NT2/D1 (cell line): ENCODE data around the gene CNOT4.

Experiments
- DNase-seq: peaks from one replicate; pipeline ENCODE4 v3.0.0-alpha.2; 2011; ENCODE audit warnings: low read depth, low spot score
- H3K27me3 ChIP-seq: 2 replicates; pipeline ENCODE4 v1.6.0; 2011; ENCODE audit warnings: mild to moderate bottlenecking; ENCODE audit not compliant: insufficient read length, insufficient read depth
- H3K36me3 ChIP-seq: 2 replicates; pipeline ENCODE4 v1.6.1; 2011; ENCODE audit warnings: mild to moderate bottlenecking, low read length, mixed read lengths; ENCODE audit not compliant: insufficient read depth, insufficient read length
- H3K4me1 ChIP-seq: 2 replicates; pipeline ENCODE4 v1.5.1; 2011; ENCODE audit not compliant: insufficient read depth, insufficient read length
- H3K4me3 ChIP-seq: 2 replicates; pipeline ENCODE4 v1.5.1; 2011; ENCODE audit warnings: low read depth; ENCODE audit not compliant: insufficient read length
- H3K9ac ChIP-seq: 2 replicates; pipeline ENCODE4 v1.6.0; 2011; ENCODE audit warnings: low read depth; ENCODE audit not compliant: insufficient read length
- H3K9me3 ChIP-seq: 2 replicates; pipeline ENCODE4 v1.5.1; 2011; ENCODE audit warnings: mild to moderate bottlenecking, low read length; ENCODE audit not compliant: insufficient read depth
- SUZ12 ChIP-seq: IDR thresholded peaks from 2 replicates; pipeline ENCODE4 v1.6.1; 2011; ENCODE audit not compliant: insufficient read length, insufficient read depth; ENCODE audit errors: extremely low read depth
- YY1 ChIP-seq: IDR thresholded peaks from 2 replicates; pipeline ENCODE4 v1.6.1; 2011; ENCODE audit not compliant: insufficient read length, insufficient read depth
- ZNF274 ChIP-seq: IDR thresholded peaks from 2 replicates; pipeline ENCODE4 v1.6.1; 2011; ENCODE audit warnings: mild to moderate bottlenecking, low read depth, low read length

CNOT4 gene

DNA sequence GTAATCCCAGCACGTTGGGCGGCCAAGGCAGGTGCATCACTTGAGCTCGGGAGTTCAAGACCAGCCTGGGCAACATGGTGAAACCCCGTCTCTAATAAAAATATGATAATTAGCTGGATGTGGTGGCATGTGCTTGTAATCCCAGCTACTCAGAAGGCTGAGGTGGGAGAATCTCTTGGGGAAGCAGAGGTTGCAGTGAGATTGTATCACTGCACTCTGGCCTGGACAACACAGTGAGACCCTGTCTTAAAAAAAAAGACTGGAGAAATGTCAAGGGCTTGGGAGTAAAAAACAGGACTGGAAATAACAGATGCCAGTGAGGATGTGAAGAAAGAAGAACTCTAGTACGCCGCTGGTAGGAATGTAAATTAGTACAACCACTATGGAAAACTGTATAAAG lies 31.1 kb upstream of the CNOT4 start:
- H3K9me3 ChIP-seq, result no peaks in the 10 kb centered on the region
- no peaks in the 10 kb centered on the region for H3K36me3 ChIP-seq
- no peak overlapping the region for H3K4me3 ChIP-seq
- TF ChIP-seq ZNF274 (no peak), YY1 (no peak), SUZ12 (no peak)
- no peak overlapping the region for H3K9ac ChIP-seq
- no peak for DNase-seq
- H3K4me1 ChIP-seq, result no peaks in the 10 kb centered on the region
- H3K27me3 ChIP-seq, result no peaks in the 10 kb centered on the region

DNA sequence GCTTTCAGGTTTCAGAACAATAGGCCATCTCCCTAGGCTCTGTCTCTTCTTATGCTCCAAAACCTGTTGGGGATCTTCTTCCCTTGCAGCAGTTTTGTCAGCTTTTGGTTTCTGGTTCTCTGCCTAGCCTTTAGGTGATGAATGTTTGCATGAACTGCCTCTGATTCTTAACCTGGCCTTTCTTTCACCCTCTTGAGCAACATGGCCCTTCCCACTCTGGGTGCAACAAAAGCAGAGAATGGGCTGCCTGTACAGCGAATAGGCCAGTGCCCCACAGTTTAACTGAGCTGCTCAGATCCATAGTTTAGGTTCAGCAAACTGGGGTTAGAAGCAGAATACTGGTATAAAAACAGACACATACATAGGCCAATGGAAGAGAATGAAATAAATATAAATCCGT lies 29.7 kb upstream of the CNOT4 start:
- no peak for TF ChIP-seq SUZ12
- TF ChIP-seq YY1, result no peak
- TF ChIP-seq ZNF274, result no peak
- DNase-seq, result no peak
- Histone ChIP-seq H3K9ac (no peak overlapping the region), H3K4me3 (no peak overlapping the region), H3K36me3 (no peaks in the 10 kb centered on the region), H3K27me3 (no peaks in the 10 kb centered on the region), H3K9me3 (no peaks in the 10 kb centered on the region), H3K4me1 (no peaks in the 10 kb centered on the region)

DNA sequence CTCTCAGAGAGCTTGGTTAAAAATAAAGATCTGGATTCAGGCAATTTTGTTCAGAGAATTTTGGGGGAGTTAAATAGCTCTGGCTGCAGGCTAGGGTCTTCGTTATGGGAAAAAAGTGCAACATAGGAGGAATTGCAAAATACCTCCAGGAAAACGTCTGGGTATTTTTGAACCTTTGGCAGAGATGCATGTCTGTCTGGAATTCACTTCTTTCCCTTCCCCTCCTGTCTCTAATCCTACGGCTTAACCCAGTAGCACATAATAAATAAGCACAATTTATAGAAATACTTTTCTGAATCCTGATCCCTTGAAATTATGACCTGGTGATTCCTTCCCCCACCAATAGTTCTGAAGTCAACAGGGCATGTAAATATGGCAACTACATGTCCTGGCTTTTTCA lies 28.5 kb upstream of the CNOT4 start:
- Histone ChIP-seq H3K36me3 (no peaks in the 10 kb centered on the region), H3K27me3 (no peaks in the 10 kb centered on the region), H3K9me3 (no peaks in the 10 kb centered on the region), H3K4me1 (no peaks in the 10 kb centered on the region), H3K9ac (no peak overlapping the region), H3K4me3 (no peak overlapping the region)
- TF ChIP-seq YY1 (no peak), ZNF274 (no peak), SUZ12 (no peak)
- DNase-seq, result no peak

- no peak overlapping the region for H3K9ac ChIP-seq
- DNase-seq, result no peak
Observed at GRCh38 chr7:135537905-135538304, 28.0 kb upstream of the CNOT4 start.

DNA sequence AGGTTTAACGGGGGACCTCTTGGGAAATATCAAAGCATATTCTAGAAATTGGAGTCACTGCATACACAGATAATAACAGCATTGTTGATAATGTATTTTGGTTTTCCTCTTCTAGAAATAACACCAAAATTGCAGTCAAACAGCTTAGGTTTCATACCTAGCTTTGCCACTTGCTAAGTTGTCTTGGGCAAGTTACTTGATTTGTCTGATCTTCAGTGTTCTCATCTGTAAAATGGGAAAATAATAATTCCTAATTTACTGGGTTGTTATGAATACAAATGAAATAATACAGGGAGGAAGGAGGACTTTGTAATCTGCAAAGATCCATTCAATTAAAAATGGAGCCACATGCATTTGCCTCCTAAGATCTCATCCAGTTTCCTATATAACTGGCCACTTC lies 27.6 kb upstream of the CNOT4 start:
- no peak for DNase-seq
- TF ChIP-seq YY1 (no peak), SUZ12 (no peak), ZNF274 (no peak)
- no peaks in the 10 kb centered on the region for H3K4me1 ChIP-seq

More at GRCh38 chr7:135537905-135538304, 28.0 kb upstream of the CNOT4 start:
- TF ChIP-seq SUZ12 (no peak), ZNF274 (no peak), YY1 (no peak)
- no peak overlapping the region for H3K4me3 ChIP-seq
- H3K27me3 ChIP-seq, result no peaks in the 10 kb centered on the region
- H3K9me3 ChIP-seq, result no peaks in the 10 kb centered on the region
- no peaks in the 10 kb centered on the region for H3K4me1 ChIP-seq
- no peaks in the 10 kb centered on the region for H3K36me3 ChIP-seq

GRCh38 chr7:135536150-135536549 lies 26.2 kb upstream of the CNOT4 start:
- no peak for TF ChIP-seq YY1
- no peak for TF ChIP-seq SUZ12
- no peak for TF ChIP-seq ZNF274
- Histone ChIP-seq H3K9ac (no peak overlapping the region), H3K4me1 (no peaks in the 10 kb centered on the region), H3K4me3 (no peak overlapping the region), H3K36me3 (no peaks in the 10 kb centered on the region), H3K9me3 (no peaks in the 10 kb centered on the region), H3K27me3 (no peaks in the 10 kb centered on the region)
- DNase-seq, result no peak

More for the DNA sequence above, 27.6 kb upstream of the CNOT4 start:
- Histone ChIP-seq H3K36me3 (no peaks in the 10 kb centered on the region), H3K9ac (no peak overlapping the region), H3K27me3 (no peaks in the 10 kb centered on the region), H3K9me3 (no peaks in the 10 kb centered on the region), H3K4me3 (no peak overlapping the region)

- TF ChIP-seq ZNF274, result no peak
- TF ChIP-seq YY1, result no peak
- no peak for TF ChIP-seq SUZ12
- no peak overlapping the region for H3K4me3 ChIP-seq
- H3K36me3 ChIP-seq, result no peaks in the 10 kb centered on the region
- H3K9ac ChIP-seq, result no peak overlapping the region
- H3K9me3 ChIP-seq, result no peaks in the 10 kb centered on the region
- no peak for DNase-seq
- H3K4me1 ChIP-seq, result no peaks in the 10 kb centered on the region
- H3K27me3 ChIP-seq, result no peaks in the 10 kb centered on the region
Observed at GRCh38 chr7:135527025-135527424, 17.1 kb upstream of the CNOT4 start.

- Histone ChIP-seq H3K4me1 (no peaks in the 10 kb centered on the region), H3K36me3 (no peaks in the 10 kb centered on the region), H3K4me3 (no peak overlapping the region), H3K9me3 (no peaks in the 10 kb centered on the region), H3K9ac (no peak overlapping the region), H3K27me3 (no peaks in the 10 kb centered on the region)
- TF ChIP-seq SUZ12 (no peak), ZNF274 (no peak), YY1 (no peak)
- DNase-seq, result no peak
Observed at GRCh38 chr7:135525426-135525825, 15.5 kb upstream of the CNOT4 start.
